Islet of Langerhans (tissue), 1 donor: ENCODE measurements around the gene UBB.

Source experiments
- FAIRE-seq: peaks from one replicate; lab custom pipeline; 2011; peaks lifted over from hg19 to GRCh38; lab: Jason Lieb, UNC

Gene UBB

DNA sequence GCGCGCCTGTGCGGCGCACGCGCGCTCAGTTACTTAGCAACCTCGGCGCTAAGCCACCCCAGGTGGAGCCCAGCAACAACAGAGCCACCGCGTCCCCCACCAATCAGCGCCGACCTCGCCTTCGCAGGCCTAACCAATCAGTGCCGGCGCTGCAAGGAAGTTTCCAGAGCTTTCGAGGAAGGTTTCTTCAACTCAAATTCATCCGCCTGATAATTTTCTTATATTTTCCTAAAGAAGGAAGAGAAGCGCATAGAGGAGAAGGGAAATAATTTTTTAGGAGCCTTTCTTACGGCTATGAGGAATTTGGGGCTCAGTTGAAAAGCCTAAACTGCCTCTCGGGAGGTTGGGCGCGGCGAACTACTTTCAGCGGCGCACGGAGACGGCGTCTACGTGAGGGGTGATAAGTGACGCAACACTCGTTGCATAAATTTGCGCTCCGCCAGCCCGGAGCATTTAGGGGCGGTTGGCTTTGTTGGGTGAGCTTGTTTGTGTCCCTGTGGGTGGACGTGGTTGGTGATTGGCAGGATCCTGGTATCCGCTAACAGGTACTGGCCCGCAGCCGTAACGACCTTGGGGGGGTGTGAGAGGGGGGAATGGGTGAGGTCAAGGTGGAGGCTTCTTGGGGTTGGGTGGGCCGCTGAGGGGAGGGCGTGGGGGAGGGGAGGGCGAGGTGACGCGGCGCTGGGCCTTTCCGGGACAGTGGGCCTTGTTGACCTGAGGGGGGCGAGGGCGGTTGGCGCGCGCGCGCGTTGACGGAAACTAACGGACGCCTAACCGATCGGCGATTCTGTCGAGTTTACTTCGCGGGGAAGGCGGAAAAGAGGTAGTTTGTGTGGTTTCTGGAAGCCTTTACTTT, at the start of gene UBB:
Gene UBB, plus strand, starts transcription at position 452 of the 856 bp plus-strand sequence. CDS start 817 bp downstream, outside the sequence.
- no peak for FAIRE-seq

- no peak for FAIRE-seq
Observed at GRCh38 chr17:16338391-16338790, 42.5 kb upstream of the UBB start.

DNA sequence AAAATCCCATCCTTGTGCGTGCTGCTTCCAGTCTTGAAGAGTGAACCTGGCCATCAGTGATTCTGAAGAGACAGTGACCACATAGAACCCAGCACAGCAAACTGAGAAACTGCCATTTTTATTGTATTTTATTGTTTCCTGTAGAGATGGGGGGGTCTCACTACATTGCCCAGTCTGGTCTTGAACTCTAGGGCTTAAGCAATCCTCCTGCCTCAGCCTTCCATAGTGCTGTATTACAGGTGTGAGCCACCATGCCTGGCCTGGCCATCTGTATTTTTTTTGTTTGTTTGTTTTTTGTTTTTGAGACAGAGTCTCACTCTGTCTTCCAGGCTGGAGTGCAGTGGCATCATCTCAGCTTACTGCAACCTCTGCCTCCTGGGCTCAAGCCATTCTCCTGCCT, 41.5 kb upstream of the UBB start:
- FAIRE-seq = no peak

- peak; percentile 49 for FAIRE-seq
Observed at GRCh38 chr17:16339959-16340358, 40.9 kb upstream of the UBB start.

- no peak for FAIRE-seq
Observed at GRCh38 chr17:16342979-16343378, 37.9 kb upstream of the UBB start.

DNA sequence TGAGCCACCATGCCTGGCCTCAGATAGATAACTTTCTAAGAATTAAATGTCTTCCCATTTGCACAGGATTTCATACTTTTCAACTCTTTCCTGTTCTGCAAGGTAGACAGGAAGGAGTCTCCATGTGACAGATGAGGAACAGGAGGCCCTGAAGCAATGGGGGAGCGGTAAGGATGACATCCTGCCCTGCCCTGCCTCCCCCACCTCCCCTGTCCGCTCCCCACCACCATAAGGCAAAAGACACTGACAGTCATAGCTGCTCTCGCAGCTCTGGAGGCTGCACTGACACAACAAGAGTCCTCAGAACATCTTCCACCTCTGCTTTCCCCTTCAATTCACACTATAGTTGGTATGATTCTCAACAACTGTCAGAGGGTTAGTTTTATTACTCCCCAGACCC, 37.3 kb upstream of the UBB start:
- FAIRE-seq = no peak

DNA sequence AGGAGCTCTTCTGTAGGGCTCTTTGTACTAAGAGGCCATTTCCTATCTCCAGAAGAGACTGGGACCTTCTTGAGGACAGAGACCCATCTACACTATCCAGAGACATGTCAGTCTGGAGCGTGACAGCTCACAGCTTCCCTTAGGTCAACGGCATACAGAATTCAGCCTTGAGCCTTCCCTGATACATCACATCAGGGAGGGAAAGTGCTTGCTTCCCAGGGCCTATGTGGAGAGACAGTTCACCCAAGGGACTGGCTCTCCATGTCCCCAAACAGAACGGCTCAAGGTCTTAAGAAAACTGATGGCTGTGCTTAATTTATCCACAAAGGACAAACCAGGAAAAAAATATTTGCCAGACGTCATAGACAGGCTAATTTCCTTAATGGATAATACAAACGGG, 35.3 kb upstream of the UBB start:
- no peak for FAIRE-seq

GRCh38 chr17:16346721-16347271, 34.1 kb upstream of the UBB start:
- FAIRE-seq = no peak

DNA sequence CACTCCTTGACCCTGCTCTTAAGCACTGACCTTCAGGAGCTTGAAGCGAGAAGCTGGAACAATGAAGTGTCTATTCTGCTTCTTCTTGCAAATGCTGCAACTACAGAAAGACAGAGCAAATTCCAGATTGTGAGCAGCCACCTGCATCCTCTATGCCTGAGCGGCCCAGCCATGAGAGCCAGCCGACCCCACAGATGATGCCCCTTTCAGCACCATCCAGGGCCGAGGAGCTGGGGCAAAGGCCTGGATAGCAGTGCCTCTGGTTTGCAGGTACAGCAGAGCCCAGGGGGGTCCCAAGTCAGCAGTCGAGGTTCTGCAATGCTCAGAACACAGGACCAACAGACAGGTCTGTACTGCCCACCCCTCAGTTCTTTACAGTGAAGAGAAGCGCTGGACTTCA, 32.3 kb upstream of the UBB start:
- no peak for FAIRE-seq

GRCh38 chr17:16349431-16349830, 31.5 kb upstream of the UBB start:
- no peak for FAIRE-seq

DNA sequence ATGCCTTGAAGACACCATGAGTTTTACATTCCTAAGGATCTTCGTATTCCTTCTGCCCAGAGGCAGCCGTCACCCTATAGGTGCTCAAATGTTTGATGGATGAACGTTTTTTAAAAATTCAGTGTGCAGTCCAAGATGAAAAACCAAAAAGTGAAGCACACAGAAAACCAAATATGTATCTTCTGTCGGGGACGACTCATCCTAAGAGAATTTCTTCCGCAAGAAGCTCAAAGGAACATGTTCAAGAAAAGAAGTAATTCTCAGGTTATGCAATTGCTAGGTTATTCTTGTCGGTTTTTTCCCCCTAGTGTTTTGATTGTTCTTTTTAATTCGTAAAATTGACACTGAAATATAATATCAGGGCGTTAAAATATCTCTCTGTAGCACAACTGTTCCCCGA, 29.1 kb upstream of the UBB start:
- FAIRE-seq = no peak

GRCh38 chr17:16352303-16352666, 28.6 kb upstream of the UBB start:
- no peak for FAIRE-seq

GRCh38 chr17:16352667-16353316, 28.1 kb upstream of the UBB start:
- FAIRE-seq = no peak

DNA sequence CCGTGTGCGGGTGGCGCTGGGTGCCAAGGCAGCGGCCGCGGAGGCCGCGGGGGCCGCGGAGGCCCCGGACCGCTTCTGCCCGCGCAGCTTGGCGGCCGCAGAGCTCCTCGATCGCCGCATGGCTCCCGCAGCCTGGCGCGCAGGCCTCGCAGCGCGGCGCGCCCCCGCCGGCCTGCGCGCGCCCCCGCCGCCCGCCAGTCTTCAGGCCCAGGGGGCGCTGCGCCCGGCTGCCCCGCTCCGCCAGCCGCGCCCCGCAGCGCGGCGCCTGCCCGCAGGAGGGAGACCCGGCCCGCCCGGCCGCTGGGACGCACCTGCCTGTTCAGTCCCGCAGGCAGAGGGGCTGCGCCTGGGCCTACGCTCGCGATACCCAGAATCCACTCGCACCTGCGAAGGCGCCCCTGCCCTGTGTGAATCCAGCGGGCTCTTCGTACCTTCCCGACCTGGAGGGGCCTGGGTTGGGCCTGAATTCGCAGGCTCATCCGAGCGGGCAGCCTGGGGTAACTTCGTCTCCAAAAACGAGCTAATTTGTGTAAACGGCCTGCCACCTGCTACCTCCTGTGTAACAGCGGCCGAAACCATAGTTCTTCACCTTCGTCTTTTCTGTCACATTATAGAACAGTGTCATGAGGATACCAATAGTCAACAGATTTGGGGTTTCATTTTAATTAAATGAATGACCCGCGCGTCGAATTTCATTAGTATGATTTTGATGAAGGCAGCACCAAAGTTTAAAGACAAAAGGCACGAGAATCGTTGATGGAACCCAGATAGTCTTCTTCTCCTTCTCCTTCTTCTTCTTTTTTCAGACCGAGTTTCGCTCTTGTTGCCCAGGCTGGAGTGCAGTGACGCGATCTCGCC, 27.3 kb upstream of the UBB start, which contains the start of gene CENPV:
Gene CENPV, minus strand, starts transcription at position 153 of the 858 bp plus-strand sequence. Its CDS starts 33 bp downstream, at position 120.
- no peak for FAIRE-seq

- no peak for FAIRE-seq
Observed at GRCh38 chr17:16354585-16354984, 26.3 kb upstream of the UBB start.

DNA sequence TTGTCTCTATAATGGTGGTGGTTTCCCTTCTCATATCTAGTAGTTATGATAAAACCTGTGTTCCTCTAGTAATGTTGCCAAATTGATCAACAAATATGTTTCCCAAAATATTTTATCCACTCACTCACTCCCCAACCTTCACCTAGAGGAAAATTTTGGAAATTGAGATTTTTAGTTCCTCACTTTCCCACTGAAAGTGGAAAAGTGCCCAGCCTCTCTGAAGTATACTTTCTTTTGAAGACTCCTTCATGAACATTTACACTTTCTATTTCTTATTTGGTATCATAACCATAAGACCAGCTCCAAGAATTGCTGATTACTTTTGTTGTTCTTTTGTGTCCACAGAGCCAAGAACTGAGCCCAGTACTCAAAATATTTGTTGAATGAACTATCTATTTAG, 22.5 kb upstream of the UBB start:
- FAIRE-seq = no peak

DNA sequence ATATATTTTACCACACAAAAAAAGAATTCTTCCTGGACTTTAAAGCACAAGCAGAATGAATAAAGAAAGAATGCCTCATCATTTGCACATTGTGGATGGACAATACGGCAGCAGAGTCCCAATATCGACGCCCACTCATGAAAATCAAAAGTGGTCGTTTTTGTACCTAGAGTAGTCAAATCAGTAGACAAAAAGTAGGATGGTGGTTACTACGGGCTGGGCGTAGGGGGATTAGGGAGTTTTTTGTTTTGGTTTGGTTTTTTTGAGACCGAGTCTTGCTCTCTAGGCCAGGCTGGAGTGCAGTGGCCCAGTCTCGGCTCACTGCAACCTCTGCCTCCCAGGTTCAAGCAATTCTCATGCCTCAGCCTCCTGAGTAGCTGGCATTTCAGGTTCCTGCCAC, 19.0 kb upstream of the UBB start:
- no peak for FAIRE-seq

GRCh38 chr17:16363749-16364536, 16.9 kb upstream of the UBB start:
- no peak for FAIRE-seq

DNA sequence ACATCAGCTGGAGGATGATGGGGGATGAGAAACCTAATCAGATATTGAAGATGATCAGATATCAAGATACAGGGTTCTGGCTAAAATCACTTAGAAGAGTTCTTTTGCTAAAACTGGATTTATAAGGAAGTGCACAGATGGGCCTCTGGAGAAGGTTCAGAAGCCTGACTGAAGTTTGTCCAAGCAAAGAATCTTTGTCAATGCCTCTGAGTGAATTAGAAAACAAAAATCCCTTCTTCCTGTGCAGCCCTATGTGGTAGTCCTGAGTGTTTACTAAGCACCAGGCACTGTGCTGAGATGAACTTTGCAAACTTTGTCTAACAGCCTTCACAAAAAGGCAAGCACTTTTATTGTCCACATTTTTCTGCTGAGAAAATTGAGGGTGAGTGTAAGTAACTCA, 16.3 kb upstream of the UBB start:
- no peak for FAIRE-seq

GRCh38 chr17:16371742-16372141, 9.1 kb upstream of the UBB start:
- no peak for FAIRE-seq

DNA sequence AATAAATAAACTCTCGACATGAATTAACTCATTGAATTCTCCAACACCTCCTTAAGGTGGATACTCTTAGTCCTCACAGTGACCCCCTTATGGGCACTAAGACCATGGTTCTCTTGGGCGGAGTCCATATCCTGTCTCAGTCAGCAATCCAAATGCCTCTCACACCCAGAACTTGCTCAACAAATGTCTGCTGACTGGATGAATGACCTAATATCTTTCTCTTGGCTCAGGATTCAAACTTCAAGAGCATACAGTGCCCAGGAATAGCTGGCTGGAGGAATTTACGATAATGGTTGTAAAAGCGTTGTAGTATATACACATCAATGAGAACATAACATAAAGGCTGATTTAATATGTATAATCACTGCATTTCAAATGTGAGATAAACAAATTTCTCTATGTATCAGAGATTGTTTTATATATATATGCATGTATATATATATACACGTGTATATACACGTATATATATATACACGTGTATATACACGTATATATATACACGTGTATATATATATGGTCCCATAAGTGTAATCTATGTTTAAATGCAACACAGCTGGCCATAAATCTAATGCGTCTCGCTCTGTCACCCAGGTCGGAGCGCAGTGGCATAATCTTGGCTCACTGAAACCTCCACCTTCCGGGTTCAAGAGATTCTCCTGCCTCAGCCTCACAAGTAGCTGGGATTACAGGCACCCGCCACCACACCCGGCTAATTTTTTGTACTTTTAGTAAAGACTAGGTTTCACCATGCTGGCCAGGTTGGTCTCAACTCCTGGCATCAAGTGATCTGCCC, 6.5 kb upstream of the UBB start:
- no peak for FAIRE-seq
